ENCODE data around the gene RDH11.
A peak's percentile ranks its signal among the peaks of the same experiment; 100 is the strongest.
"Not testable (repeated sequence)": the region's sequence is repeated elsewhere in the genome, so short reads cannot be mapped to it uniquely, and the experiment has no call there.

RDH11 gene

GRCh38 chr14:67695394-67695949 lies at the start of gene RDH11:
Gene RDH11, minus strand, starts transcription at chr14:67695764. Its CDS starts 61 bp downstream, at chr14:67695703.
- peak; percentile 69 for DNase-seq (ENCODE audit: low read depth)

GRCh38 chr14:67744046-67744445 lies 48.5 kb upstream of the RDH11 start:
- no peak for DNase-seq (ENCODE audit: low read depth)

- no peak for DNase-seq (ENCODE audit: low read depth)
These were observed 43.4 kb upstream of the RDH11 start for GRCh38 chr14:67738740-67739504.

- DNase-seq (ENCODE audit: low read depth) = no peak
These were observed 41.2 kb upstream of the RDH11 start for GRCh38 chr14:67736771-67737170.

GRCh38 chr14:67735336-67736147 lies 40.0 kb upstream of the RDH11 start:
- DNase-seq (ENCODE audit: low read depth) = no peak

GRCh38 chr14:67734675-67735074 lies 39.1 kb upstream of the RDH11 start:
- no peak for DNase-seq (ENCODE audit: low read depth)

GRCh38 chr14:67733616-67734015 lies 38.1 kb upstream of the RDH11 start:
- DNase-seq (ENCODE audit: low read depth) = no peak

- DNase-seq (ENCODE audit: low read depth) = no peak
These were observed 33.7 kb upstream of the RDH11 start for GRCh38 chr14:67729072-67729885.

GRCh38 chr14:67728258-67728657 lies 32.7 kb upstream of the RDH11 start:
- DNase-seq (ENCODE audit: low read depth) = no peak

GRCh38 chr14:67727361-67727760 lies 31.8 kb upstream of the RDH11 start:
- no peak for DNase-seq (ENCODE audit: low read depth)

GRCh38 chr14:67725171-67725570 lies 29.6 kb upstream of the RDH11 start:
- DNase-seq (ENCODE audit: low read depth) = no peak

GRCh38 chr14:67722293-67722692 lies 26.7 kb upstream of the RDH11 start:
- no peak for DNase-seq (ENCODE audit: low read depth)

- no peak for DNase-seq (ENCODE audit: low read depth)
These were observed 26.3 kb upstream of the RDH11 start for GRCh38 chr14:67721875-67722274.

GRCh38 chr14:67719866-67720265 lies 24.3 kb upstream of the RDH11 start:
- DNase-seq (ENCODE audit: low read depth) = no peak

- DNase-seq (ENCODE audit: low read depth) = not testable (repeated sequence)
These were observed 23.8 kb upstream of the RDH11 start for GRCh38 chr14:67719385-67719784.

- DNase-seq (ENCODE audit: low read depth) = no peak
These were observed 22.7 kb upstream of the RDH11 start for GRCh38 chr14:67718265-67718664.

- DNase-seq (ENCODE audit: low read depth) = no peak
These were observed 21.5 kb upstream of the RDH11 start for GRCh38 chr14:67717048-67717447.

GRCh38 chr14:67710209-67710608 lies 14.6 kb upstream of the RDH11 start:
- DNase-seq (ENCODE audit: low read depth) = no peak

- not testable (repeated sequence) for DNase-seq (ENCODE audit: low read depth)
These were observed 14.2 kb upstream of the RDH11 start for GRCh38 chr14:67709796-67710195.

GRCh38 chr14:67709346-67709745 lies 13.8 kb upstream of the RDH11 start:
- not testable (repeated sequence) for DNase-seq (ENCODE audit: low read depth)

- DNase-seq (ENCODE audit: low read depth) = no peak
These were observed 9.6 kb upstream of the RDH11 start for GRCh38 chr14:67705211-67705610.

- peak; percentile 21 for DNase-seq (ENCODE audit: low read depth)
These were observed 9.0 kb upstream of the RDH11 start for GRCh38 chr14:67704484-67705089.

Measured in activated T-cell treated with anti-CD3 and anti-CD28 coated beads for 24 hours (primary cell).